A673 (cell line): ENCODE measurements around the gene RAMAC. TPM values are rescaled to one million over a fixed set of nuclear protein-coding genes. Genes with fewer than 3 reads are reported as not detected.

Experiments
- BruUV-seq: library from RNA; stranded (reverse); fragments of 400-500 nt; replicated peaks from 2 replicates; lab custom pipeline; 2021; lab: Mats Ljungman, UMichigan
- CTCF ChIA-PET: fragments of 300-600 bp; sonication (Branson Sonifier 250); formaldehyde crosslinking; loops from one replicate; lab custom pipeline; 2022; ENCODE audit warnings: antibody characterized with exemption; lab: Charles Lee
- POLR2A ChIA-PET: fragments of 300-600 bp; sonication (Branson Sonifier 250); formaldehyde crosslinking; loops from one replicate; lab custom pipeline; 2022; ENCODE audit warnings: antibody characterized with exemption; ENCODE audit not compliant: low non-redundant PET; lab: Charles Lee
- DNase-seq: peaks from one replicate; pipeline ENCODE4 v3.0.0-alpha.2; 2015; ENCODE audit warnings: low spot score
- H3K27ac ChIP-seq: fragments of 200-600 bp; sonication (generic); 2 replicates; pipeline ENCODE4 v1.5.1; 2016; ENCODE audit warnings: mixed run types, low read depth, mild to moderate bottlenecking, mixed read lengths, antibody characterized with exemption, low read length; ENCODE audit not compliant: poor library complexity, severe bottlenecking
- H3K27me3 ChIP-seq: fragments of 200-600 bp; sonication (generic); replicated peaks from 2 replicates; pipeline ENCODE4 v1.6.1; 2017; ENCODE audit warnings: mixed run types, low read depth, mild to moderate bottlenecking, mixed read lengths, antibody characterized with exemption, low read length; ENCODE audit not compliant: insufficient read depth, poor library complexity
- H3K36me3 ChIP-seq: fragments of 200-600 bp; sonication (generic); 2 replicates; pipeline ENCODE4 v1.6.1; 2016; ENCODE audit warnings: mixed run types, mild to moderate bottlenecking, mixed read lengths, antibody characterized with exemption, low read length; ENCODE audit not compliant: insufficient read depth, poor library complexity, severe bottlenecking
- H3K4me1 ChIP-seq: fragments of 200-600 bp; sonication (generic); 2 replicates; pipeline ENCODE4 v1.6.1; 2017; ENCODE audit warnings: mixed run types, mild to moderate bottlenecking, mixed read lengths, antibody characterized with exemption, low read length; ENCODE audit not compliant: insufficient read depth, poor library complexity, severe bottlenecking
- H3K4me3 ChIP-seq: fragments of 200-600 bp; sonication (generic); 2 replicates; pipeline ENCODE4 v1.5.1; 2016; ENCODE audit warnings: low read depth, mixed run types, mild to moderate bottlenecking, mixed read lengths, low read length; ENCODE audit not compliant: poor library complexity, severe bottlenecking
- H3K9me3 ChIP-seq: fragments of 200-600 bp; sonication (generic); 2 replicates; pipeline ENCODE4 v1.6.1; 2016; ENCODE audit warnings: mixed run types, low read depth, mild to moderate bottlenecking, mixed read lengths, antibody characterized with exemption, low read length; ENCODE audit not compliant: poor library complexity, severe bottlenecking
- CTCF ChIP-seq: fragments of 300-800, 200-600 bp; sonication (generic); conservative IDR thresholded peaks from 2 replicates; pipeline ENCODE4 v1.5.1; 2017; ENCODE audit warnings: low read depth, mild to moderate bottlenecking, antibody characterized with exemption, low read length, moderate library complexity, mixed read lengths
- EZH2 ChIP-seq: fragments of 200-600 bp; sonication (generic); IDR thresholded peaks from 2 replicates; pipeline ENCODE4 v1.6.1; 2017; ENCODE audit warnings: borderline replicate concordance, low read depth, mild to moderate bottlenecking, mixed read lengths, antibody characterized with exemption, low read length; ENCODE audit not compliant: poor library complexity, severe bottlenecking
- intact Hi-C: fragments of 100-400 bp; cut with micrococcal nuclease; formaldehyde crosslinking; loops from one replicate; pipeline ENCODE4 v1.10.0; 2022; ENCODE audit not compliant: unreplicated experiment
- total RNA-seq: library from RNA; stranded (reverse); gene quantifications from 2 replicates; pipeline ENCODE4 v1.2.3, GENCODE V29; 2021

The RAMAC gene
- total RNA-seq, 1 experiment from 2014 or later, result 28.1 TPM

GRCh38 chr15:82952158-82953081, 33.6 kb upstream of the RAMAC start, which contains the start of gene HOMER2:
Gene HOMER2 (minus strand): TSS chr15:82952720. CDS start chr15:82952535, 185 bp downstream.
- Histone ChIP-seq H3K27ac (no peak within 1 kb of the TSS), H3K27me3 (peaks cover 31% of the 10 kb centered on the region), H3K36me3 (no peaks in the 10 kb centered on the region), H3K9me3 (no peaks in the 10 kb centered on the region), H3K4me1 (no peaks in the 10 kb centered on the region), H3K4me3 (peak within 1 kb of the TSS; percentile 44)
- ChIA-PET CTCF (no interaction called here), POLR2A (no interaction called here)
- TF ChIP-seq EZH2 (no peak), CTCF (no peak)
- intact Hi-C loops, result no loop called here
- DNase-seq, result peak; percentile 31
- BruUV-seq, result no TSS peak

- Histone ChIP-seq H3K9me3 (no peaks in the 10 kb centered on the region), H3K27me3 (no peaks in the 10 kb centered on the region), H3K4me1 (no peaks in the 10 kb centered on the region), H3K36me3 (no peaks in the 10 kb centered on the region), H3K27ac (no peak overlapping the region), H3K4me3 (no peak overlapping the region)
- BruUV-seq, result no TSS peak
- intact Hi-C loops, result no loop called here
- POLR2A ChIA-PET, result no interaction called here
- CTCF ChIA-PET, result no interaction called here
- TF ChIP-seq CTCF, result no peak
- no peak for TF ChIP-seq EZH2
- no peak for DNase-seq
Measured at GRCh38 chr15:82958638-82959037, 27.4 kb upstream of the RAMAC start.

- H3K27ac ChIP-seq, result no peak overlapping the region
- H3K27me3 ChIP-seq, result no peaks in the 10 kb centered on the region
- TF ChIP-seq EZH2 (no peak), CTCF (no peak)
- no TSS peak for BruUV-seq
- no peak overlapping the region for H3K4me3 ChIP-seq
- H3K36me3 ChIP-seq, result no peaks in the 10 kb centered on the region
- no peak for DNase-seq
- ChIA-PET CTCF (no interaction called here), POLR2A (no interaction called here)
- no peaks in the 10 kb centered on the region for H3K9me3 ChIP-seq
- intact Hi-C loops, result no loop called here
- H3K4me1 ChIP-seq, result no peaks in the 10 kb centered on the region
Measured at GRCh38 chr15:82959423-82959822, 26.6 kb upstream of the RAMAC start.
